ENCODE results near the gene RETREG2.

DNA sequence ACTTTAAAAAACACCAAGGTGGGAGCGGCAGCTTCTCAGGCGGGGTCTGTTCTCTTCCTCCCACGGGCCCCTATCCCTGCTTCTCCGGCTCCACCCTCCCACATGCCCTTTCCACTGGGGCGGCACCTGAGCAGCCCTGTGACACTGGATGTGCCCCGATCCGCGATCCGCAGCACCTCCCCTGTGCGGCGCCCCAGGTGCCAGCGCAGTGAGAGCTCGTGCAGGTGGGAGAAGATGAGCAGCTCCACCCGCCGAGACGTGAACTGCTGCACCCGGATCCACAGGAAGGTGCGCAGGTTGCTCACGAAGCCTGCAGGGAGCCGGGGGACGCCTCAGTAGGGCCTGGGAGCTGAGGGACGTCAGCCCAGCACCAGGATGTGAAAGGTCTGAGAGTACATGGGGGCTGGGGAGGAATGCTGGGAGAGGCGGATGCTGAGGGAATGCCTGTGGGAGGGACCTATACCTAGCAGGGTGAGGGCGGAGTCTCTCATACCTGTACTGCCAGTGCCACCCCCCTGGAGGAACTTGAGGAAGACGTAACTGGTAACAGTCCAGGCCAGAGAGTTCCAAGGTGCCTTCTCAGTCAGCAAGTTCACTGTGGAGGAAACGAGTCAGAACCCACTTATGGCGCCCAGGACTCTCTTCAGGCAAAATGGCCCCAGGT lies 37.9 kb downstream of the RETREG2 start:
- TF ChIP-seq, protein P1, sequence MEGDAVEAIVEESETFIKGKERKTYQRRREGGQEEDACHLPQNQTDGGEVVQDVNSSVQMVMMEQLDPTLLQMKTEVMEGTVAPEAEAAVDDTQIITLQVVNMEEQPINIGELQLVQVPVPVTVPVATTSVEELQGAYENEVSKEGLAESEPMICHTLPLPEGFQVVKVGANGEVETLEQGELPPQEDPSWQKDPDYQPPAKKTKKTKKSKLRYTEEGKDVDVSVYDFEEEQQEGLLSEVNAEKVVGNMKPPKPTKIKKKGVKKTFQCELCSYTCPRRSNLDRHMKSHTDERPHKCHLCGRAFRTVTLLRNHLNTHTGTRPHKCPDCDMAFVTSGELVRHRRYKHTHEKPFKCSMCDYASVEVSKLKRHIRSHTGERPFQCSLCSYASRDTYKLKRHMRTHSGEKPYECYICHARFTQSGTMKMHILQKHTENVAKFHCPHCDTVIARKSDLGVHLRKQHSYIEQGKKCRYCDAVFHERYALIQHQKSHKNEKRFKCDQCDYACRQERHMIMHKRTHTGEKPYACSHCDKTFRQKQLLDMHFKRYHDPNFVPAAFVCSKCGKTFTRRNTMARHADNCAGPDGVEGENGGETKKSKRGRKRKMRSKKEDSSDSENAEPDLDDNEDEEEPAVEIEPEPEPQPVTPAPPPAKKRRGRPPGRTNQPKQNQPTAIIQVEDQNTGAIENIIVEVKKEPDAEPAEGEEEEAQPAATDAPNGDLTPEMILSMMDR (IDR thresholded peaks at IDR 0.05) = no peak
- TF ChIP-seq POLR2A (IDR thresholded peaks at IDR 0.05) = no peak
